Measurements from ENCODE around the gene WDHD1.
"Not testable (repeated sequence)": the region's sequence is repeated elsewhere in the genome, so short reads cannot be mapped to it uniquely, and the experiment has no call there.

Gene WDHD1

GRCh38 chr14:54955143-54955542, 71.8 kb downstream of the WDHD1 start:
- DNase-seq (ENCODE audit: low read depth) = no peak

- DNase-seq (ENCODE audit: low read depth) = not testable (repeated sequence)
Measured at GRCh38 chr14:54953609-54954008, 73.3 kb downstream of the WDHD1 start.

GRCh38 chr14:54952803-54953202, 74.1 kb downstream of the WDHD1 start:
- not testable (repeated sequence) for DNase-seq (ENCODE audit: low read depth)

- DNase-seq (ENCODE audit: low read depth) = no peak
Measured at GRCh38 chr14:54947230-54947629, 79.7 kb downstream of the WDHD1 start.

- no peak for DNase-seq (ENCODE audit: low read depth)
Measured at GRCh38 chr14:54946500-54946899, 80.4 kb downstream of the WDHD1 start.

GRCh38 chr14:54944737-54945391, 82.0 kb downstream of the WDHD1 start:
- DNase-seq (ENCODE audit: low read depth) = no peak

- DNase-seq (ENCODE audit: low read depth) = no peak
Measured at GRCh38 chr14:54942913-54943312, 84.0 kb downstream of the WDHD1 start.

GRCh38 chr14:54936816-54937215, 90.1 kb downstream of the WDHD1 start:
- no peak for DNase-seq (ENCODE audit: low read depth)

GRCh38 chr14:54935958-54936357, 90.9 kb downstream of the WDHD1 start:
- no peak for DNase-seq (ENCODE audit: low read depth)

GRCh38 chr14:54935100-54935499, 91.8 kb downstream of the WDHD1 start:
- DNase-seq (ENCODE audit: low read depth) = no peak

GRCh38 chr14:54933006-54933405, 93.9 kb downstream of the WDHD1 start:
- DNase-seq (ENCODE audit: low read depth) = no peak

- no peak for DNase-seq (ENCODE audit: low read depth)
Measured at GRCh38 chr14:54931598-54932340, 95.1 kb downstream of the WDHD1 start.

GRCh38 chr14:54931101-54931500, 95.8 kb downstream of the WDHD1 start:
- DNase-seq (ENCODE audit: low read depth) = no peak

GRCh38 chr14:54929556-54929955, 97.3 kb downstream of the WDHD1 start:
- DNase-seq (ENCODE audit: low read depth) = no peak

GRCh38 chr14:54928216-54928615, 98.7 kb downstream of the WDHD1 start:
- DNase-seq (ENCODE audit: low read depth) = no peak

GRCh38 chr14:54927551-54927950, 99.3 kb downstream of the WDHD1 start:
- no peak for DNase-seq (ENCODE audit: low read depth)

GRCh38 chr14:54926570-54926969, 100.3 kb downstream of the WDHD1 start:
- DNase-seq (ENCODE audit: low read depth) = not testable (repeated sequence)

- DNase-seq (ENCODE audit: low read depth) = no peak
Measured at GRCh38 chr14:54922598-54922997, 104.3 kb downstream of the WDHD1 start.

- no peak for DNase-seq (ENCODE audit: low read depth)
Measured at GRCh38 chr14:54920052-54920451, 106.8 kb downstream of the WDHD1 start.

GRCh38 chr14:54919330-54919729, 107.6 kb downstream of the WDHD1 start:
- no peak for DNase-seq (ENCODE audit: low read depth)

- DNase-seq (ENCODE audit: low read depth) = no peak
Measured at GRCh38 chr14:54918427-54918826, 108.5 kb downstream of the WDHD1 start.

- no peak for DNase-seq (ENCODE audit: low read depth)
Measured at GRCh38 chr14:54916101-54916500, 110.8 kb downstream of the WDHD1 start.

- DNase-seq (ENCODE audit: low read depth) = no peak
Measured at GRCh38 chr14:54909817-54910558, 116.9 kb downstream of the WDHD1 start.
